Lung (tissue), 12 donors: ENCODE measurements around the gene C20orf173. TPM values are rescaled to one million over a fixed set of nuclear protein-coding genes. Genes with fewer than 3 reads are reported as not detected.

Experiments
- ATAC-seq: fragments of 200-7000 bp; cut with Tn5 transposase; one replicate; pipeline ENCODE4 v1.9.1; 2020; ENCODE audit warnings: moderate number of reproducible peaks; ENCODE audit not compliant: insufficient read depth, low FRiP score
- DNase-seq, 3 donors: peaks; one replicate each; pipeline ENCODE4 v3.0.0-alpha.2; 2013 to 2017
- H3K27ac ChIP-seq, 2 donors: one replicate each; pipeline ENCODE4 v1.5.1; 2013; ENCODE audit warnings: mild to moderate bottlenecking in 2 of 2, moderate library complexity in 2 of 2, control low read depth in 1 of 2, inconsistent platforms in 1 of 2, low read depth in 1 of 2, low read length in 1 of 2
- H3K27me3 ChIP-seq, 3 donors: one replicate each; pipeline ENCODE4 v1.5.1; 2013; ENCODE audit warnings: low read length in 2 of 3; ENCODE audit not compliant: control insufficient read depth in 3 of 3, insufficient read depth in 3 of 3
- H3K36me3 ChIP-seq, 4 donors: one replicate each; pipeline ENCODE4 v1.5.1; 2013; ENCODE audit warnings: low read length in 4 of 4, mild to moderate bottlenecking in 1 of 4, moderate library complexity in 1 of 4; ENCODE audit not compliant: control insufficient read depth in 4 of 4, insufficient read depth in 4 of 4
- H3K4me1 ChIP-seq, 5 donors: one replicate each; pipeline ENCODE4 v1.5.1; 2013; ENCODE audit warnings: low read length in 5 of 5, mild to moderate bottlenecking in 2 of 5, moderate library complexity in 1 of 5; ENCODE audit not compliant: control insufficient read depth in 5 of 5, insufficient read depth in 5 of 5
- H3K4me3 ChIP-seq: one replicate; pipeline ENCODE4 v1.5.1; 2013; ENCODE audit warnings: mild to moderate bottlenecking, control low read depth, moderate library complexity
- H3K9ac ChIP-seq, 2 donors: one replicate each; pipeline ENCODE4 v1.5.1; 2013; ENCODE audit warnings: low read length in 2 of 2, control low read depth in 1 of 2; ENCODE audit not compliant: insufficient read depth in 1 of 2
- H3K9me3 ChIP-seq, 4 donors: one replicate each; pipeline ENCODE4 v1.5.1; 2013; ENCODE audit warnings: low read length in 3 of 4, mild to moderate bottlenecking in 1 of 4, moderate library complexity in 1 of 4; ENCODE audit not compliant: control insufficient read depth in 4 of 4, insufficient read depth in 3 of 4
- WGBS, 2 donors: extraction: QIAGEN DNeasy Blood & Tissue Kit; methylation state at CpG; one replicate each; pipeline ENCODE4 v1.1.7; 2013; 5-methylcytosine and 5-hydroxymethylcytosine counted together
- polyA plus RNA-seq, 2 donors: library from polyadenylated mRNA; stranded (reverse); fragments of 200-250 nt; gene quantifications; one replicate each; pipeline ENCODE4 v1.2.1, GENCODE V29; 2013
- total RNA-seq, 2 donors: library from RNA; depleted of rRNA in 1 of 2; stranded (reverse); fragments of >200 nt in 1 of 2; gene quantifications; one replicate each; pipeline ENCODE4 v1.2.1, GENCODE V29; 2014 to 2021
- TF ChIP-seq, protein P1 (sequence below): IDR thresholded peaks from 2 replicates; pipeline ENCODE4 v1.5.1; 2012; ENCODE audit warnings: mild to moderate bottlenecking; ENCODE audit errors: control extremely low read depth, extremely low read depth
- donor health status: control.
- donor health status: control.
- donor health status: Bipolar disorder and iron deficiency.
- donor health status: healthy.
- donor health status: DM: yes; HTN: yes; CAD: no.

C20orf173 gene
- total and polyA plus RNA-seq, 4 donors = not detected

- no peak overlapping the region for H3K9ac ChIP-seq
- peaks cover 0 to 18% (median 0%) of the 10 kb centered on the region in 4 donors for H3K36me3 ChIP-seq
- peaks cover 0 to 8% (median 0%) of the 10 kb centered on the region in 5 donors for H3K4me1 ChIP-seq
- ATAC-seq (no peak), DNase-seq (no peak)
- H3K27me3 ChIP-seq = no peaks in the 10 kb centered on the region
- 55 to 75% methylated on average over 5 of the region's 5 CpGs for WGBS, 2 donors
- TF ChIP-seq, protein P1, sequence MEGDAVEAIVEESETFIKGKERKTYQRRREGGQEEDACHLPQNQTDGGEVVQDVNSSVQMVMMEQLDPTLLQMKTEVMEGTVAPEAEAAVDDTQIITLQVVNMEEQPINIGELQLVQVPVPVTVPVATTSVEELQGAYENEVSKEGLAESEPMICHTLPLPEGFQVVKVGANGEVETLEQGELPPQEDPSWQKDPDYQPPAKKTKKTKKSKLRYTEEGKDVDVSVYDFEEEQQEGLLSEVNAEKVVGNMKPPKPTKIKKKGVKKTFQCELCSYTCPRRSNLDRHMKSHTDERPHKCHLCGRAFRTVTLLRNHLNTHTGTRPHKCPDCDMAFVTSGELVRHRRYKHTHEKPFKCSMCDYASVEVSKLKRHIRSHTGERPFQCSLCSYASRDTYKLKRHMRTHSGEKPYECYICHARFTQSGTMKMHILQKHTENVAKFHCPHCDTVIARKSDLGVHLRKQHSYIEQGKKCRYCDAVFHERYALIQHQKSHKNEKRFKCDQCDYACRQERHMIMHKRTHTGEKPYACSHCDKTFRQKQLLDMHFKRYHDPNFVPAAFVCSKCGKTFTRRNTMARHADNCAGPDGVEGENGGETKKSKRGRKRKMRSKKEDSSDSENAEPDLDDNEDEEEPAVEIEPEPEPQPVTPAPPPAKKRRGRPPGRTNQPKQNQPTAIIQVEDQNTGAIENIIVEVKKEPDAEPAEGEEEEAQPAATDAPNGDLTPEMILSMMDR = no peak
- no peaks in the 10 kb centered on the region for H3K9me3 ChIP-seq
- no peak overlapping the region for H3K4me3 ChIP-seq
- no peak overlapping the region for H3K27ac ChIP-seq
Observed at GRCh38 chr20:35561671-35562070, 32.2 kb upstream of the C20orf173 start.

DNA sequence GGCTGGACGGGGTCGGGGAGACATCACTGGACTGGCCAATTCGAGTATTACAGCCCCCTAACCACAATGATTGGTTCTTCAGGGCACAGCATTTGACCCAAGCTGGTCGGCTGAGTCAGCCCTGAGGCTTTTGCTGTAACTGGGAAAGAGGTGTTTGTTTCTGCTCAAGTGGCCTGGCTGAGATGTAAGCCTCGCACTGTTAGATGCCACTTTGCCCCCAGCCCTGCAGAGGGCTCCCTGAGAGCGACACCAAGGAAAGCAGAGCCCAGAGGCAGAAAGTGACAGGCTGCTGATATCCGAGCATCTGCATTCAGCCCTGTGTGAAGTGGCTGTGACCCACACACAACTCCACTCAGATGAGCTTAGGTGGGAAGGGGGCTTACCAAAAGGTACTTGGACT lies 31.8 kb upstream of the C20orf173 start:
- no peak for ATAC-seq
- Histone ChIP-seq H3K36me3 (peaks cover 0 to 22% (median under 1%) of the 10 kb centered on the region in 4 donors), H3K9me3 (no peaks in the 10 kb centered on the region), H3K27me3 (no peaks in the 10 kb centered on the region), H3K4me3 (no peak overlapping the region), H3K4me1 (peaks cover 0 to 8% (median 0%) of the 10 kb centered on the region in 5 donors), H3K27ac (no peak overlapping the region), H3K9ac (no peak overlapping the region)
- 25 to 27% methylated on average over 7 of the region's 7 CpGs for WGBS, 2 donors
- TF ChIP-seq, protein P1 = no peak
- peak; percentile 61 to 74 (median 61) for DNase-seq

DNA sequence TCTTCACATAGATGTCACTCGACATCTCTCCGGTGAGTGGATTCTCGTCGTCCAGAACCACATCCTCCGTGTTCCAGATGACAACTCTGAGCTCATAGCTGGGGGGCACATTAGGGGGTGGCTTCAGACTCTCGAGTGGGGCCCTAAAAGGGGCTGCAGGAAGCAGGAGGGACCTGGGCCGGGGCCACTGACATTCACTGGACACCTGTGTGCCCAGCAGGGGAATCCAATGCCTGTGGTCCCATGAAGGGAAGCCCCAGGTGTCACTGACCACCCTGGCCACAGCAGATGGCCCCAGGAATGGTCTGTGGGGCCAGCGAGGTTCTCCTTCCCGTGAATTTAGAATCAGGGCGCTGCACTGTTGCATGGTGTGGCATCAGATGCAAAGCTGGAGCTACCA lies 31.1 kb upstream of the C20orf173 start:
- 71% methylated on average over 10 of the region's 10 CpGs for WGBS, 2 donors
- no peak for ATAC-seq
- H3K9me3 ChIP-seq = no peaks in the 10 kb centered on the region
- no peak for DNase-seq
- no peaks in the 10 kb centered on the region for H3K27me3 ChIP-seq
- H3K4me3 ChIP-seq = no peak overlapping the region
- TF ChIP-seq, protein P1 = no peak
- H3K36me3 ChIP-seq = peaks cover 0 to 28% (median 4%) of the 10 kb centered on the region in 4 donors
- H3K9ac ChIP-seq = no peak overlapping the region
- no peak overlapping the region for H3K27ac ChIP-seq
- peaks cover 0 to 8% (median 0%) of the 10 kb centered on the region in 5 donors for H3K4me1 ChIP-seq

- peaks cover 0 to 8% (median 0%) of the 10 kb centered on the region in 5 donors for H3K4me1 ChIP-seq
- H3K27ac ChIP-seq = no peak overlapping the region
- no peaks in the 10 kb centered on the region for H3K27me3 ChIP-seq
- no peak for ATAC-seq
- H3K9me3 ChIP-seq = no peaks in the 10 kb centered on the region
- H3K36me3 ChIP-seq = peaks cover 0 to 32% (median 7%) of the 10 kb centered on the region in 4 donors
- TF ChIP-seq, protein P1 = no peak
- WGBS, 2 donors = 73 to 81% methylated on average over 18 of the region's 18 CpGs
- no peak overlapping the region for H3K4me3 ChIP-seq
- no peak overlapping the region for H3K9ac ChIP-seq
- peak; percentile 19 to 53 (median 36) for DNase-seq
Observed at GRCh38 chr20:35560105-35560511, 30.7 kb upstream of the C20orf173 start.
